HG03060 (cell line): Measurements from ENCODE around the gene RADIL.

Source experiments
- ATAC-seq: cut with Tn5 transposase; IDR thresholded peaks from one replicate; pipeline ENCODE4 v1.9.1; 2021; ENCODE audit warnings: low read depth, moderate number of reproducible peaks; ENCODE audit not compliant: unreplicated experiment

The RADIL gene

DNA sequence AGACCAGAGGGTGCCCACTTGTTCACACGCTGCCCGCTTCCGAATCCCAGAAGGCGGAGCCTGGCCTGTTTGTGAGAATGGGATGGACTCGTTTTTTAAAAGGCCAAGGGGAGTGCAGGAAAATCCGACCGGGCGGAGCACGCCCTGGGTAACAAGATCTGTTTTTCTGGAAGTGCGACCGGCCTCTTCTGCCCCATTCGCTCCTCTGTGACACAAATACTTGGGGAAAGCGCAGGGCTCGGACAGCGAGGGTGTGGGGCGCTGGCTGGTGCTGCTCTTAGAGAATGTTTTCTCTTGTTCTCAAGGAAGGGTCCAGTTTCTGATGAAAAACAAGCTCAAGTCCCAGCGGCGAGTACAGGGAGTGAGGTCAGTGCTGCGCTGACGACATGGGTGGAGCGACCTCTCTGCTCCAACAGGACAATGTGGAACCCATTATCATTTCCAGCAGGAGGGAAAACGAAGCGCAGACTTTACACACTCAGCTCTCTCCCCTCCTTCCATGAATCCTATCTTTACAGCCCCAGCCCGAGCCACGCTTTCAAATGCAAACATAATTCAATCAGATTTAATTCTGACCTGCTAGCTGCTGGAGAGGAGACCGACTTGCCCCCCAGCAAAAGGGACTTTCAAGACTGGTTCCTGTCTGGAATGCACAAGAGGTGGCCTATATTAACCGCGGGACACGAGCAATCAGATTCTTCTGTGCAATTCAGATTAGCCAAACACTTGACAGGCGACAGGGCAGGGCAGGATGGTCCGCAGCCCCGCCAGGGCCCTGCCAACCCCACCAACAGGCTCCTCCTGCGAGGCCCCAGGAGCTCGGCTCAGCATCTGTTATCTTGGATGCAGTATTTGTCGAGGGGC lies 1.1 kb downstream of the RADIL start:
- no peak for ATAC-seq

- ATAC-seq: no peak
Observed at GRCh38 chr7:4880218-4880617, 3.3 kb downstream of the RADIL start.

DNA sequence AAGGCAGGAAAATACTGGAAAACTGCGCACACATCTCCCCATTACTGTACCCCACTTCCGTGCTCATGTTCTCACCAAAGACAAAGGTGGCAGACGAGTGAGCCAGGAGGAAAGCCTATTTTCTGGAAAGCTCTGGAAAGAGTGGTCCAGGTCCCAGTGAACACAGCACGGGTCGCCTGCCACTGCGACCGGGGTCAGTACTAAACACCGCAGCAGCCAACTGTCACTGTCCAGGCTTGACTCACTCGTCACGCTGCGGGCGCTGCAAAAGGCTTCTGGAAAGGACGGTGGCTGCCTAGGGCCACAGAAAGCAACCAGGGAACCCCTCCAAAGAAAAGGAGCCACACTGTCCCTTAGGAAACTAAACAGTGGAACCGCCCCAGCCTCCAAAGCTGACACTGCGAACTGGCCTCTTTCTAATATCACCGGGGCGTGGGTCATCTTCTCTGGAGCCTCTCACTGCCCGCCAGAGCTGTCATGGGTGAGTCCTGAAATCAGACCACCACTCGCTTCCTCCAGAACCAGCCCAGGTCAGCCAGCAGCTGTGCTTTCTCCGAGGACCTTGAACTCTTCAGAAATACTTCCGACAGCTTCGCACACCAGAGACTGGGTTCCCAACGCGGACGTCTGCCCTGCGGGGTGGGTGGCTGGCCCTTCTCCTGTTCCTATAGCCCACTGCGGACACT lies 4.0 kb downstream of the RADIL start:
- no peak for ATAC-seq

GRCh38 chr7:4878336-4879335 lies 4.9 kb downstream of the RADIL start:
- ATAC-seq: no peak

DNA sequence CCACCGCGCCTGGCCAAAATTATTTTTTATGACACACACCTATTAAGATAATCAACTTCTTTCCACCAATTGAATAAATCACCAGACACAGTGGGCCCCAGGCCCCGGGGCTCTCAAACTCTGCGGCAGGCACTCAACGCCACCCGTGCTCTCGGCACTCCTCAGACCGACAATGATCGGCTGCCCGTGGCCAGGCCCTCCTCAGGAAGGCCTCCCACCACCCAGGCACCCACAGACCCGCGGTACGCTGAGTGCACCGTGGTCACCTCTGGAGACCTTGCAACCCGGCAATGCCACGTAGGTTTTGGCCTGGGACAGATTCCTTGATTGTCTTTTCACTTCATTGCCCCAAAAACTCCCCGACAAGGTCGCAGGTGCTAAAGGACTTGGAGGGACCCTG lies 6.9 kb downstream of the RADIL start:
- ATAC-seq: no peak

- no peak for ATAC-seq
Observed at GRCh38 chr7:4875391-4875790, 8.1 kb downstream of the RADIL start.

DNA sequence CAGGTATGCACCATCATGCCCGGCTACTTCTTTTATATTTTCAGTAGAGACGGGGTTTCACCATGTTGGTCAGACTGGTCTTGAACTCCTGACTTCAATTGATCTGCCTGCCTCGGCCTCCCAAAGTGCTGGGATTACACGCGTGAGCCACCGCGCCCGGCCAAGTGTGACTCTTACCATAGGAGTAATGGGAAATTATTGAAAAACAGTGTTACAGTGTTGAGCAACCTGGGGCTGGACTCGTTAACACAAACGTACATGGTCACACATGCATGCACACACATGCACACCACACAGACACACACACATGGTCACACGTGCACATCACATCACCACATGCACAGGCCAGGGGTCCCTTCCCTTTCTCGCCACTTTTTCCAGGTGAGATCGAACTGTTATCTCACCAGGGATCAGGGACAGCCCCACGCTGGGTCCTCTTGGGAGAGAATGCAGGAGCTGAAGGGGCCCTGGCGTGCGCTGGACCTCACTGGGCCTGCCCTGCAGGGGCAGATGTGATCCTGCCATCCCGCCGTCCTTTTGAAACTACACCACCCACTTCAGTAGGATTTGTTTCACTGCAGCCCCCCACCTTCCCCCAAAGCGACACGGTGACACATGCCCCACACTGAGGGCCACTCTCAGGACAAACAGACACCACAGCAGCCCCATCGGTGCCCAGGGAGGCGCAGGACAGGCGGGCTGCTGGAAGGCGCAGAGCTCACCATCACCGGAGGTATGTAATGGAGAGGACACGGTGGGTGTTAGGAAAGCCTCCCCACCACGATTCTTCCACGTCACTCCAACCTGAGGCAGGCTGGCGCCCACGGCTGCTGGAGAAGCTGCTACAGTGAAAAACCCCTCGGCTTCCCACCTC lies 10.2 kb downstream of the RADIL start:
- no peak for ATAC-seq

- no peak for ATAC-seq
Observed at GRCh38 chr7:4871930-4872675, 11.4 kb downstream of the RADIL start.

DNA sequence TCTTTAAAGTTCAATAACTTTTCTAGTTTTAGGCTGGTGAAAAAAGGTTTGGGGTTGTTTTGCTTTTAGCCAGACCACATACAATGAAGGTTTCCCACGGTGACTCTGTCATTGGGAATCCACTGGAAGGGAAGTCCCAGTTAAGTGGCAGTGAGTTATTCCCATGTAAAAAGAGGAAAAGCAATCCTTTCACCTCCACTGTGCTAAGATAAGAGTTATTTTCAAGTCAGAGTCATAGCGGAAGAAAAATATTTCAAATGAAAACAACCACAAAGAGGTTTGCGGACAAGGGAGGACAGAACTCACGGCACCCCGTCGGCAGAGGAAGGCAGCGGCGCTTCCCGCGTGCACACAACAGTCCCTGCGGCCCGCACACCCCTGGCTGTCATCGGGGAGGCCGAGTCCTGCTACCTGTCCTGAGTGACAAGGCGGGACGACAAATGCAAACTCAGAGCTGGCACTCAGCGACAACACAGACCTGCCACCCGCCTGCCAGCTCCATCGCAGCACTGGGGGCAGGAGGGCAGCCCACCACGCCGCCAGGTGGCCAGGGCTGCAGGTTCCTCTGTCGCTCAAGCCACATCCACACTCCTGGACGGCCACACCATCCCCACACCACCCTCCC lies 12.3 kb downstream of the RADIL start:
- ATAC-seq: no peak

DNA sequence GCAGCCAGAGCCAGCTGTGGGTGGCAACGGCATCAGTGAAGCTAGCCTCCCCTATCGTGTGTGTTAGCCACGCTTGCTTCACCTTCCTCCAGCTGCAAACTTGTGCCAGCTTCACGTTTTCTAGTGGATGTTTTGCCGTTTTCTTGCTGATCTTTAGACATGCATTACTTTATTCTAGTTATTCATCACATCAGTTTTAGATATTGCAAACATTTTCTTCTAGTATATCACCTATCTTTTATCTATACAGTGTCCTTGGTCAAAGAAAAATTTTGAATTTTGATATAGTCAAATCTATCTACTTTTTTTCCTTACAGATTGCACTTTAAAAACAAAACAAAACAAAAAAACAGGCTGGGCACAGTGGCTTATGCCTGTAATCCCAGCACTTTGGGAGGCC lies 15.0 kb downstream of the RADIL start:
- no peak for ATAC-seq

DNA sequence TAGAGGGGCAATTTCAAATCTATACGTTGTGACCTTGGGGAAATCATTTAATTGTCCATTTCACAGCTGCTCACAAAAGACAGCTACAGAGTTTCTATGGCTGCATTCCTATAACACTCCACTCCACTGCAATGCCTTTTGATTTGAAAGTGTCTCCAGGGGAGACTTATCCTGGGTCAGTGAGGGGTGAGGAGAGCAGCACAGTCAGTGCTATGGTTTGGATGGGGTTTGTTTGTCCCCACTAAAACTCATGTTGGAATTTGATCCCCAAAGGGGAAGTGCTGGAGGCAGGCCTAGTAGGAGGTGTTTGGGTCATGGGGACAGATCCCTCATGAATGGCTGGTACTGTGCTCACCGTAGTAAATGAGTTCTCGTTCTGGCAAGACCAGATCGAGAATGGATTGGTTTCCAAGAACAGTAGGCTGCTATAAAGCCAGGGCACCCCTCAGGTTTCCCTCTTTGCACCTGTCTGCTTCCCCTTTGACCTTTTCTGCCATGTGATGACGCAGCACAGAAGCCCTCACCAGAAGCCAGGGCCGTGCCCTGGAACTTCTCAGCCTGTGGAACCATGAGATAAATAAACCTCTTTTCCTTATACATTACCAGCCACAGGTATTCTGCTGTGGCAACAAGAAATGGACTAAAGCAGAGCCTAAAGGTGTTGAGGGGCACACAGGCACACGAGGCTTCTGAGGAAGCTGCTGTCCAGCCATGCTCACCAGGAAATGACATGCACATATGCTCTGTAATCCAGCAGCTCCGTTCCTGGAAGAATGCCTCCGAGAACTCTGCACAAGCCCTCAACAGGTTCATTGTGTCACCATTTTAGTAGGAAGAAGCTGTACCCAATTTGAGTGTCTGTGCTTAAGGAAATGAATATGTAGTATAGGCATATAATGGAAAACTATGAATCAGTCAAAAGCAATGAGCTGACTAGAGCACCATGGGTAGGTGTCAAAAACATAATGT lies 16.7 kb downstream of the RADIL start:
- no peak for ATAC-seq

GRCh38 chr7:4862156-4862555 lies 21.4 kb downstream of the RADIL start:
- no peak for ATAC-seq

DNA sequence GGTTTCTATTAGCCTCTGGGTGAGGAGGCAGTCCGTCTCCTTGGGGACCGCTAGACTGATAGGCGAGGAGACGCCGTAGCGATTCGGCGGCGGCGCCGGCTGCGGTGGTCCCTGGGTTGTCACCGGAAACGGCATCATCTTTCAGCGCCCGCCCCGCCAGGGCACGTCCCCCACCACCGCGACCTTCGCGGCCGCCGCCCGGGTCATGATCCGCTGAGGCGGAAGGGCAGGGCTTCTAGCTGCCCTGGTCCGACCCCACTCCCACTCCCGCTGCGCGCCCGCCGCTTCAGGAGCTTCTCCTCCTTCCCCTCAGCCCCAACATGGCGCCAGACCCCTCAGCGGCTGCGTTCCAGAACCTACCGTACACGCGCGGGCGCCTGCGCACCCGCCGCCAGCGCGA lies 21.8 kb downstream of the RADIL start, which contains the start of gene PAPOLB:
Gene PAPOLB (minus strand): TSS at position 358 of the 400 bp plus-strand sequence. CDS start 220 bp downstream, at position 138.
- ATAC-seq: no peak

GRCh38 chr7:4861227-4861626 lies 22.3 kb downstream of the RADIL start:
- no peak for ATAC-seq

- no peak for ATAC-seq
Observed at GRCh38 chr7:4857189-4857588, 26.3 kb downstream of the RADIL start.

DNA sequence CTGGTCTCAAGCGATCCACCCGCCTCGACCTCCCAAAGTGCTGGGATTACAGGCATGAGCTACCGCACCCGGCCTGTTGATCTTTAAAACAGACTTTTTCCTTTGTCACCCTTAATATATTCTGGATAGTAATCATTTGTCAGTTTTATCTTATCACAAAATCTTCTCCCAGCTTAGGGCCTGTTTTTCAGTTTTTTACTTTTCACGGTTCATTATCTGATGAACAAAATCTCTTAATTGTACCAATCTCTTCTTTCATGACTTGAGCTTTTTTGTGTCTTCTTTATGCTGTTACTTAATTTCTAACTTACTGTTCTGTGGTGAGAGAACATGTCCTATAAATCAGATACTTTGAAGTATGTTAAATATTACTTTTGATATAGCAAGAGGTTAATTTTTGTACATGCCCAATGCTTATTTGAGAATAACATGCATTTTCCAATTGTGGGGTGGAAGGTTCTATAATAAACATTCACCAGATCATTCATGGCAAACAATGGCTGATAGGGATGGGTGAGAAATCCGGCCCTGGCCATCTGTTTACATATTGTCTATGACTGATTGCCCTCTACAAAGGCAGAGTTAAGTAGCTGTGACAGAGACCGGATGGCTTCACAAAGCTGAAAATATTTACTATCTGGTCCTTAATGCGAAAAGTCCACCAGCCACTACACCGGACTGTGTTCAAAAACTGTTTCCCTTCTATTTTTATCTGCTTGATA lies 27.0 kb downstream of the RADIL start:
- ATAC-seq: no peak

DNA sequence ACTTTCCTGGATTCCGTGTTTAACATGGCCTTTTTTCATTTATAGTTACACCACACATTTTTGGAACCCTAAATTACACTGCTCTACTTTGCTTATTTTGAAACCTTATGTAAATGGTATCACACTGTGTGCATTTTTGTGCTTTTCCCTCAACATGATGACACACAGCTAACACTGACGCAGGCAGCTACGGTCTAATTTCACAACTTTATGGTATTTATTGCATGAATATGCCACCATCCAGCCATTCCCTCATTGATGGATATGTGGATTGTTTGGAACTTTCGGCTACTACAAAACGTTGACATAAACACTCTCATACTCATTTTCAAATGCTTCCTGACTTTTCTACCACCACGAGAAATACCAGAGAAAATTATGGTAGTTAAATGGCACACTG lies 28.6 kb downstream of the RADIL start:
- no peak for ATAC-seq
